GM18909 (cell line): Measurements from ENCODE around the gene SLC13A1.

ENCODE experiments used
- ATAC-seq: cut with Tn5 transposase; IDR thresholded peaks from one replicate; pipeline ENCODE4 v1.9.1; 2021; ENCODE audit warnings: mild to moderate bottlenecking; ENCODE audit not compliant: unreplicated experiment, poor library complexity

Gene SLC13A1

GRCh38 chr7:123198668-123199652 lies 809 bp downstream of the SLC13A1 start:
- no peak for ATAC-seq

GRCh38 chr7:123198111-123198510 lies 1.7 kb downstream of the SLC13A1 start:
- ATAC-seq: no peak

DNA sequence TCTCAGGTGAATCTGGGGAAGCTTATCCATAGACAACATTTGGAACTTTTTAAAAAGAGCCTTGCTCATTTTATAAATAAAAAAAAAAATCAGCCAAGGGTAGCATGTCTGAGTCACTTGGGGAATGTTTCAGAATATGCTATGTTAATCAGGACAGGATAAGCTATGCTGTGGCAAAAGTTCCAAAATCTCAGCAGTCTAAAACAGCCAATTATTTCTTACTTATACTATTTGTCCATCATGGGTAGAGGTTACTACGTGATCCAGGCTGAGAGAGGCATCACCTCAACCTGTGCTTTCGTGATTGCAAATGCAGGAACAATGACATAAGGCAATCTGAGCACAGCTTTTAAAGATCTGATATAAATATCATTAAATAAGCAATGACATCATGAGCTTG lies 6.5 kb downstream of the SLC13A1 start:
- no peak for ATAC-seq

DNA sequence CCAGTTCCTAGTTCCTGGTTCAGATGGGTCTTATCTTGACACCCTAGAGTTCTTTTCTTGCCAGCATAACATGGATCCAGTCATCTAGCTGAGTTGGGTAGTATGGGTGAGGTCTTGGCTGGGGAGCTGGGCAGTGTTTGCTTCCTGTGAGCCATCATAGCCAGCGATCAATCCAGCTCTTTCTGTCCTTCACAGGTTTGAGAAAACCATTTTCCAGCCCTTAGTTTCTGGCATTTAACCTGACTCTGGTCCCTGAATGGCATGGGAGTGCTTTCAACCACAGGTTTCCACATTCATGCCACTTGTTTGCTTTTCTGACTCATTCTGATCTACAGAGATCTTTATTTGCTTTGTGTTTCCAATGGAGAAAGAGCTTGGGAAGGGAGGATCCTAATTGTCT lies 8.6 kb downstream of the SLC13A1 start:
- no peak for ATAC-seq

DNA sequence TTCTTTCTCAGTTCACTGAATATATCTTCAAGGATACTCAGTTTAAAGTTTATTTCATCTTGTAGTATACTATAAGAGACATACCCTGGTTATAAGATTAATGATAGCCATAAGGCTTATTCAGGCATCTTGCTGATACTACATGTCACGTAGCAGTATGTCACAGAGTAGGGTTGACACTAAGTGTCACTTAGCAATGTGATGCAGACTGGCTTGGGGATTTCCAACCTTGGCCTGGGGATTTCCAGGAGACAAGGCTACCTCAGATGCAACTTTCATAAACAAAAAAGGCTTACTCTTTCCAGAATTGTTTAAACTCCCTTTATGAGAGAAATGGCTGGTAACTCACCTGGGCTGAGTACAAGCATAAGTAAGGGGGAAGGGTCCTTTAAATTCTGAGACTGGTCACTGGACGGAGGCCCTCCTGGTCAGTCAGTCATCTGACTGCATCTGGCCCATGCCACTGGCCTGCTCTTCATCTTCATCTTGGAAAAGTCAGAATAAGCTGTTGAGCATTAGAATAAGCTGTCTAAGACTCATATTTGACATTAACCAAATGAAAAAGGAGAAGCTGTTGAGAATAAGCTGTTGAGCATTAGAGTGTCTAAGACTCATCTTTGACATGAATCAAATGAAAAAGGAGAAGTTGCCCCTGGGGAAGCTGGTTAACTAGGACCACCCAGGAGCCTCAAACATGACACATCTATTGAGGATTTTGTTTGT lies 9.5 kb downstream of the SLC13A1 start:
- ATAC-seq: peak; percentile 97

DNA sequence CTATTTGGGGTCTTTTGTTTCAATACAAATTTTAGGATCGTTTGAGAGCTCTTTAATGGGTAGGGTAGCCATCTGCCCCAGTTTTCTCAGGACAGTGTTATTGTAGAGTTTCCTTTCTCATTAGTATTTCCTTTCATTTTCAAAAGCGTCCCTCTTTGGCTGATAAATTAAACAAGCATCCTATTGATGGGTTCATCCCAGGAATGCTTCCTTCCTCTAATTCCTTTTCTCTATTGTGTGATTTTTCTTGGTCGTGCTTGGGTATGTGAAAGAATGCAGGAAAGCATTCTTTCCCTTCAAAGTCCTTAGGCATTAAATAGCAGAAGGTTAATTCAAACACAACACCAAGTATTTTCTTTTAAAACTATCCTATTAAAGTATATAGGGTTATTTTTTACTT lies 14.0 kb downstream of the SLC13A1 start:
- no peak for ATAC-seq

DNA sequence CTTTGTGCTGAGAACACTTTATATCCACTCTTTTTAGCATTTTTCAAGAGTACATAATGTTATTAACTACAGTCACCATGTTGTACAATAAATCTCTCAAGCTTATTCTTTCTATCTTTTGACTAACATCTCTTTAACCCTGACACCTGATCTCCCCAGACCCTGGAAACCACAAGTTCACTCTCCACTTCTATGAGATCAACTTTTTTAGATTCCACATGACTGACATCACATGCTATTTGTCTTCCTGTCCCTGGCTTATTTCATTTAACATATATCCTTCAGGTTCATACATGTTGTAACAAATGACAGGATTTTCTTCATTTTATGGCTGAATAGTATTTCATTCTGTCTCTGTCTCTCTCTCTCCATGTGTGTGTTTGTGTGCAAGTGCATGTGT lies 15.5 kb downstream of the SLC13A1 start:
- ATAC-seq: no peak

- ATAC-seq: no peak
Measured at GRCh38 chr7:123183431-123183830, 16.3 kb downstream of the SLC13A1 start.

DNA sequence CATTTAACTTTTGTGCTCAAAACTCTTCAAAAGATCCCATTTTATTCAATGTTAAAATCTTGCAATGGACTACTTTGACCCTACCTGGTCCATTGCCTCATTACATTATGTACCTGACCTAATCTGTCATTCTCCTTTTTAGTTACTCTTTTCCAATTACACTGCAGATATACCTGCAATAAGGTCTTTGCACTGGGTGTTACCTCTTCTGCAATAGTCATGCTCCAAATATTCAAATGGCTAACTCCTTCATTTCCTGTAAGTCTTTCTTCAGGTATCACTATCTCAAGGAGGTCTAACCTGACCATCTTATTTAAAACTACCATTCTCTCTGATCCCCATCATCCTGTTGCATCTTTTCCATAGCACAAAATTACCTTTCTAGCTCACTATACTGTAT lies 22.3 kb downstream of the SLC13A1 start:
- ATAC-seq: no peak

DNA sequence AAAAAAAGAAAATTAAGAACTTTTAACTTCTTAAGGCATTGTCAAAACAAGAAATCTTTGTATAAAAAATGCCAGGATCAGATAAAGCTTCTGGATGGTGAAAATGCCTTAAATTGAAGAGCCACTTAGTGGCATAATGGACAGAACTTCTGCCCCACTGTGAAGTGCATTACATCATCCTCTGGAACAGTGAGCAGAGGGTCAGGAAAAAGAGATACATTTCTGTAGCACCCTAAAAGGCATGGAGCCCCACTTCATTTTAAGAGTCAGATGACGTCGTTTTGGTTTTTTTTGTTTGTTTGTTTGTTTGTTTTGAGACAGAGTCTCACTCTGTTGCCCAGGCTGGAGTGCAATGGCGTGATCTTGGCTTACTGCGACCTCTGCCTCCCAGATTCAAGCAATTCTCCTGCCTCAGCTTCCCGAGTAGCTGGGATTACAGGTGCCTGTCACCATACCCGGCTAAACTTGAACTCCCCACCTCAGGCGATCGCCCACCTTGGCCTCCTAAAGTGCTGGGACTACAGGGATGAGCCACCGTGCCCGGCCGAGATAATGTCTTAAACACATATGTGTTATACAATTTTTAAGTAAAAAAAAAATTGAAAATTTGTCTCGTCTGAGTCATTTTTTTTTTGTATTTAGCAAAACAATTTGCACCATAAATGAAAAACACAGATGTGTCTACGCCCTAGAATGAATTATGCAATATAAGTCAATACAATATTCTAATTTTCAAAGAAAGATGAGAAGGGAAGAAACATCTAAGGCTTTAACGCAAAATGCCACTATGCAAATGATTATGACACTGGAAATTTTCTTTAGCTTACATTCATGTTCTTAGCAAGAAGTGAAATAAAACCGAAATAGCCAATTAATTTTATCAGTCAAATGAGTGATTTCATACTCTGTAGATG lies 29.2 kb downstream of the SLC13A1 start:
- no peak for ATAC-seq

- ATAC-seq: no peak
Measured at GRCh38 chr7:123169065-123169464, 30.7 kb downstream of the SLC13A1 start.

GRCh38 chr7:123157606-123158005 lies 42.2 kb downstream of the SLC13A1 start:
- ATAC-seq: no peak

DNA sequence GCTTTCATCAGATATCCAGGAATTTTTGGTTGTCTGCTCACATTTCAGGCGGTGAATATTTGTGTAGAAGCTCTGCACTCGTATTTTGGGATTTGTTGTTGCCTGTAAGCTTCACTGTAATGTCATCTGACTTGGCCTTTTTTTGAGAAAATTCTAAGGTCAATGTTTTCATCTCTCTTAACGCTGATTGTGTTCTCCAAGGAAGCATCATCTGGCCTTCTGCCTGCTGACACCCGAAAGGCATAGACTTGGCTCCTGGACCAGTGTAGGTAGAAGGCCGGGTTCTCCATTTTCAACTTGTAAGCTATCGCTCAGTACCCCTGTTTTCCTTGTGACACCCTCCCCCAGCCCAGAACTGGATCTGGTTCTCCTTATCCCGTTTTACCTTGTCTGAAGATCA lies 44.2 kb downstream of the SLC13A1 start:
- no peak for ATAC-seq

- ATAC-seq: peak; percentile 98
Measured at GRCh38 chr7:123154231-123154860, 45.4 kb downstream of the SLC13A1 start.

GRCh38 chr7:123151443-123151842 lies 48.3 kb downstream of the SLC13A1 start:
- ATAC-seq: no peak

- no peak for ATAC-seq
Measured at GRCh38 chr7:123148813-123149212, 51.0 kb downstream of the SLC13A1 start.

- ATAC-seq: no peak
Measured at GRCh38 chr7:123143252-123144006, 56.3 kb downstream of the SLC13A1 start.

GRCh38 chr7:123140561-123140960 lies 59.2 kb downstream of the SLC13A1 start:
- ATAC-seq: no peak

- ATAC-seq: no peak
Measured at GRCh38 chr7:123135960-123136359, 63.8 kb downstream of the SLC13A1 start.
